HCT116 (cell line): ENCODE measurements around the gene TWF1. TPM values are rescaled to one million over a fixed set of nuclear protein-coding genes. Genes with fewer than 3 reads are reported as not detected.

ENCODE experiments used
- ATAC-seq: fragments of 200-7000 bp; cut with Tn5 transposase; 2 replicates; pipeline ENCODE4 v1.9.1; 2020; ENCODE audit warnings: mild to moderate bottlenecking, moderate library complexity
- BruUV-seq: library from RNA; stranded (reverse); fragments of 400-500 nt; replicated peaks from 2 replicates; lab custom pipeline; 2021; lab: Mats Ljungman, UMichigan
- CTCF ChIA-PET: fragments of 300-600 bp; sonication (Branson Sonifier 250); formaldehyde crosslinking; loops from one replicate; lab custom pipeline; 2021; ENCODE audit warnings: antibody characterized with exemption; lab: Charles Lee
- POLR2A ChIA-PET: fragments of 300-600, 350-600 bp; sonication (Branson Sonifier 250); formaldehyde crosslinking; loops from one replicate; lab custom pipeline; 2021; ENCODE audit warnings: antibody characterized with exemption; lab: Charles Lee
- RAD21 ChIA-PET, 2 experiments: fragments of 300-600 bp; sonication (Branson Sonifier 250); formaldehyde crosslinking; loops; one replicate each; lab custom pipeline; 2023; ENCODE audit warnings: low total read pairs in 2 of 2; ENCODE audit not compliant: uncharacterized antibody in 2 of 2, unreplicated experiment in 2 of 2, low non-redundant PET in 1 of 2; lab: Charles Lee
- DNase-seq: peaks from one replicate; pipeline ENCODE4 v3.0.0-alpha.2; 2010; ENCODE audit warnings: low read depth, low spot score
- H2AFZ ChIP-seq: fragments of 200-600 bp; shearing (Covaris generic), sonication (generic); 2 replicates; pipeline ENCODE4 v1.6.1; 2017; ENCODE audit warnings: low read depth, mixed run types, mixed read lengths, antibody characterized with exemption, low read length; ENCODE audit not compliant: poor library complexity, severe bottlenecking
- H3K27ac ChIP-seq: 2 replicates; pipeline ENCODE4 v1.5.1; 2012; ENCODE audit warnings: low read depth, low read length
- H3K27me3 ChIP-seq: fragments of 200-600 bp; sonication (generic); 2 replicates; pipeline ENCODE4 v1.6.1; 2016; ENCODE audit warnings: mixed run types, low read length, mixed read lengths; ENCODE audit not compliant: insufficient read depth
- H3K36me3 ChIP-seq, 2 experiments: fragments of 200-500 bp in 1 of 2; fragments of 200-600 bp in 1 of 2; sonication (Bioruptor generic) in 1 of 2; sonication (generic) in 1 of 2; 2 replicates each; pipeline versions ENCODE4 v1.5.1 to v1.6.1; 2014 to 2016; ENCODE audit warnings: low read length in 2 of 2, inconsistent platforms in 1 of 2, mixed read lengths in 1 of 2, mixed run types in 1 of 2; ENCODE audit not compliant: insufficient read depth in 2 of 2, control insufficient read depth in 1 of 2
- H3K4me1 ChIP-seq, 2 experiments: fragments of 200-600 bp in 1 of 2; sonication (generic) in 1 of 2; 2 replicates each; pipeline versions ENCODE4 v1.5.1 to v1.6.1; 2012 to 2017; ENCODE audit warnings: low read length in 2 of 2, inconsistent platforms in 1 of 2, mild to moderate bottlenecking in 1 of 2, mixed read lengths in 1 of 2, mixed run types in 1 of 2, moderate library complexity in 1 of 2; ENCODE audit not compliant: insufficient read depth in 2 of 2, control insufficient read depth in 1 of 2
- H3K4me2 ChIP-seq: fragments of 200-600 bp; sonication (generic); 2 replicates; pipeline ENCODE4 v1.6.1; 2017; ENCODE audit warnings: mixed run types, low read length, mixed read lengths
- H3K4me3 ChIP-seq, 2 experiments: fragments of 200-600 bp in 1 of 2; sonication (generic) in 1 of 2; replicated peaks in 1 of 2; 2 replicates each; pipeline ENCODE4 v1.5.1; 2011 to 2016; ENCODE audit warnings: low read length in 2 of 2, control low read depth in 1 of 2, low read depth in 1 of 2, mild to moderate bottlenecking in 1 of 2, mixed read lengths in 1 of 2, mixed run types in 1 of 2
- H3K79me2 ChIP-seq: fragments of 200-600 bp; sonication (generic); 2 replicates; pipeline ENCODE4 v1.6.1; 2017; ENCODE audit warnings: mild to moderate bottlenecking, mixed run types, low read length, moderate library complexity, mixed read lengths; ENCODE audit not compliant: insufficient read depth
- H3K9ac ChIP-seq: fragments of 200-600 bp; sonication (generic); 2 replicates; pipeline ENCODE4 v1.6.1; 2016; ENCODE audit warnings: low read length, mixed read lengths
- H3K9me2 ChIP-seq: fragments of 200-600 bp; sonication (generic), shearing (Covaris generic); 2 replicates; pipeline ENCODE4 v1.6.1; 2017; ENCODE audit warnings: mixed run types, mild to moderate bottlenecking, moderate library complexity; ENCODE audit not compliant: insufficient read depth
- H3K9me3 ChIP-seq, 2 experiments: fragments of 200-500 bp in 1 of 2; fragments of 200-600 bp in 1 of 2; sonication (Bioruptor generic) in 1 of 2; sonication (generic) in 1 of 2; 2 replicates each; pipeline ENCODE4 v1.6.1; 2014 to 2017; ENCODE audit warnings: low read length in 2 of 2, mixed read lengths in 2 of 2, inconsistent platforms in 1 of 2, low read depth in 1 of 2, mild to moderate bottlenecking in 1 of 2, mixed run types in 1 of 2, moderate library complexity in 1 of 2; ENCODE audit not compliant: control insufficient read depth in 1 of 2, insufficient read depth in 1 of 2
- H4K20me1 ChIP-seq: fragments of 200-600 bp; sonication (generic), shearing (Covaris generic); 2 replicates; pipeline ENCODE4 v1.6.1; 2017; ENCODE audit warnings: mixed run types, mild to moderate bottlenecking, moderate library complexity; ENCODE audit not compliant: insufficient read depth
- CBX3 ChIP-seq: IDR thresholded peaks from 2 replicates; pipeline ENCODE4 v1.6.1; 2012; ENCODE audit warnings: low read depth
- CTCF ChIP-seq, 3 experiments: fragments of 200-600 bp in 1 of 3; sonication (generic) in 1 of 3; IDR thresholded peaks in 2 of 3; conservative IDR thresholded peaks in 1 of 3; 2 replicates each; pipeline ENCODE4 v1.5.1; 2012 to 2017; ENCODE audit warnings: low read depth in 2 of 3, low read length in 2 of 3, antibody characterized with exemption in 1 of 3, borderline replicate concordance in 1 of 3, control low read depth in 1 of 3, mild to moderate bottlenecking in 1 of 3, mixed read lengths in 1 of 3, mixed run types in 1 of 3, moderate library complexity in 1 of 3; ENCODE audit not compliant: insufficient read depth in 1 of 3
- ELF1 ChIP-seq: IDR thresholded peaks from 2 replicates; pipeline ENCODE4 v1.6.1; 2012; ENCODE audit warnings: low read depth, borderline replicate concordance
- EZH2phosphoT487 ChIP-seq: fragments of 200-600 bp; IDR thresholded peaks from 2 replicates; pipeline ENCODE4 v1.6.1; 2018; ENCODE audit warnings: antibody characterized with exemption, borderline replicate concordance
- JUND ChIP-seq: IDR thresholded peaks from 2 replicates; pipeline ENCODE4 v1.6.1; 2012
- POLR2AphosphoS5 ChIP-seq: IDR thresholded peaks from 2 replicates; pipeline ENCODE4 v1.6.1; 2011; ENCODE audit warnings: mild to moderate bottlenecking, low read depth, low read length, moderate library complexity
- RAD21 ChIP-seq: IDR thresholded peaks from 2 replicates; pipeline ENCODE4 v1.6.1; 2012; ENCODE audit warnings: low read depth, mild to moderate bottlenecking
- SIN3A ChIP-seq: IDR thresholded peaks from 2 replicates; pipeline ENCODE4 v1.6.1; 2012; ENCODE audit warnings: low read depth
- SP1 ChIP-seq: IDR thresholded peaks from 2 replicates; pipeline ENCODE4 v1.6.1; 2012; ENCODE audit warnings: low read depth
- SRF ChIP-seq: IDR thresholded peaks from 2 replicates; pipeline ENCODE4 v1.6.1; 2012; ENCODE audit warnings: low read depth
- TCF7L2 ChIP-seq: IDR thresholded peaks from 2 replicates; pipeline ENCODE4 v1.7.0; 2011; ENCODE audit warnings: borderline replicate concordance, inconsistent platforms; ENCODE audit not compliant: insufficient read depth, insufficient read length; ENCODE audit errors: extremely low read depth
- ZBTB33 ChIP-seq: IDR thresholded peaks from 2 replicates; pipeline ENCODE4 v1.6.1; 2011; ENCODE audit warnings: mild to moderate bottlenecking, low read length, moderate library complexity; ENCODE audit not compliant: insufficient replicate concordance; ENCODE audit errors: extremely low read depth
- ZNF274 ChIP-seq: fragments of 200-500 bp; sonication (Bioruptor generic); IDR thresholded peaks from 2 replicates; pipeline ENCODE4 v1.6.1; 2014; ENCODE audit warnings: mild to moderate bottlenecking, low read depth, low read length, inconsistent platforms
- intact Hi-C: fragments of 100-400 bp; cut with micrococcal nuclease; formaldehyde crosslinking; loops from 2 replicates; pipeline ENCODE4 v1.10.0; 2022
- total RNA-seq: library from RNA; stranded (reverse); gene quantifications from one replicate; pipeline ENCODE4 v1.2.1, GENCODE V29; 2021; ENCODE audit not compliant: unreplicated experiment
- TF ChIP-seq, protein P1 (sequence below): IDR thresholded peaks from 2 replicates; pipeline ENCODE4 v1.6.1; 2012

The TWF1 gene
- total RNA-seq, 1 experiment from 2014 or later, result 125 TPM

GRCh38 chr12:43842259-43842658 is 36.1 kb upstream of the TWF1 start:
- H4K20me1 ChIP-seq, result no peaks in the 10 kb centered on the region
- H3K9me3 ChIP-seq, result no peaks in the 10 kb centered on the region
- RAD21 ChIA-PET, result no interaction called here
- no peaks in the 10 kb centered on the region for H3K79me2 ChIP-seq
- H3K4me3 ChIP-seq, result no peak overlapping the region
- peaks cover 0 to 4% of the 10 kb centered on the region in 2 experiments; a peak in 3 of 4 replicates for H3K4me1 ChIP-seq
- H3K9ac ChIP-seq, result no peak overlapping the region
- H3K4me2 ChIP-seq, result no peak overlapping the region
- intact Hi-C loops, result no loop called here
- no peak overlapping the region for H3K27ac ChIP-seq
- ATAC-seq, result no peak
- H3K27me3 ChIP-seq, result no peaks in the 10 kb centered on the region
- BruUV-seq, result no TSS peak
- H2AFZ ChIP-seq, result no peak overlapping the region
- TF ChIP-seq, protein P1, sequence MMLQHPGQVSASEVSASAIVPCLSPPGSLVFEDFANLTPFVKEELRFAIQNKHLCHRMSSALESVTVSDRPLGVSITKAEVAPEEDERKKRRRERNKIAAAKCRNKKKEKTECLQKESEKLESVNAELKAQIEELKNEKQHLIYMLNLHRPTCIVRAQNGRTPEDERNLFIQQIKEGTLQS, result no peak
- TF ChIP-seq CBX3, result no peak
- TF ChIP-seq EZH2phosphoT487, result no peak
- TF ChIP-seq TCF7L2, result no peak
- TF ChIP-seq SRF, result no peak
- no peak for TF ChIP-seq ZNF274
- TF ChIP-seq CTCF (IDR thresholded peaks at IDR 0.05 in 2 of 3, conservative IDR thresholded peaks at IDR 0.05 in 1 of 3; ENCODE audit: borderline replicate concordance in 1 of 3, insufficient read depth in 1 of 3, low read depth in 2 of 3, low read length in 2 of 3), result no peak
- TF ChIP-seq ELF1, result no peak
- TF ChIP-seq SIN3A, result no peak
- no peak for TF ChIP-seq POLR2AphosphoS5
- no peak for TF ChIP-seq JUND
- no peak for TF ChIP-seq ZBTB33
- TF ChIP-seq SP1, result no peak
- TF ChIP-seq RAD21, result no peak
- POLR2A ChIA-PET, result no interaction called here
- CTCF ChIA-PET, result no interaction called here
- no peaks in the 10 kb centered on the region for H3K9me2 ChIP-seq
- no peaks in the 10 kb centered on the region for H3K36me3 ChIP-seq
- no peak for DNase-seq
